GM20431 (cell line): ENCODE data around the gene FRK.

ENCODE experiments used
- in situ Hi-C: fragments of 300-500 bp; cut with MseI, MboI; formaldehyde crosslinking; loops from one replicate; pipeline ENCODE4 v1.15.0; 2020; ENCODE audit warnings: low sequenced_read_pairs; ENCODE audit not compliant: unreplicated experiment

The FRK gene

GRCh38 chr6:116040993-116041392 lies 19.7 kb downstream of the FRK start:
- in situ Hi-C loops, result no loop called here

- in situ Hi-C loops, result no loop called here
Measured at GRCh38 chr6:116036885-116037284, 23.8 kb downstream of the FRK start.

GRCh38 chr6:116036075-116036773 lies 24.5 kb downstream of the FRK start:
- in situ Hi-C loops, result no loop called here

- in situ Hi-C loops, result no loop called here
Measured at GRCh38 chr6:116035616-116036015, 25.1 kb downstream of the FRK start.

- in situ Hi-C loops, result no loop called here
Measured at GRCh38 chr6:116034327-116034726, 26.4 kb downstream of the FRK start.

- in situ Hi-C loops, result no loop called here
Measured at GRCh38 chr6:116033687-116034303, 26.9 kb downstream of the FRK start.

GRCh38 chr6:116030770-116031169 lies 29.9 kb downstream of the FRK start:
- in situ Hi-C loops, result no loop called here

GRCh38 chr6:116029535-116029934 lies 31.2 kb downstream of the FRK start:
- in situ Hi-C loops, result no loop called here

GRCh38 chr6:116028233-116028632 lies 32.5 kb downstream of the FRK start:
- in situ Hi-C loops, result no loop called here

GRCh38 chr6:116027801-116028200 lies 32.9 kb downstream of the FRK start:
- in situ Hi-C loops, result no loop called here

- in situ Hi-C loops, result no loop called here
Measured at GRCh38 chr6:116025405-116025804, 35.3 kb downstream of the FRK start.

GRCh38 chr6:116022841-116023445 lies 37.7 kb downstream of the FRK start:
- in situ Hi-C loops, result no loop called here

GRCh38 chr6:116020738-116021137 lies 40.0 kb downstream of the FRK start:
- in situ Hi-C loops, result no loop called here

- in situ Hi-C loops, result loop anchor here (10.0 kb wide), 1 partner anchor 75 kb away; no protein-coding TSS in a partner anchor
Measured at GRCh38 chr6:116019428-116019827, 41.3 kb downstream of the FRK start.

- in situ Hi-C loops, result loop anchor here (10.0 kb wide), 1 partner anchor 76 kb away; no protein-coding TSS in a partner anchor
Measured at GRCh38 chr6:116018976-116019375, 41.7 kb downstream of the FRK start.

- in situ Hi-C loops, result loop anchor here (10.0 kb wide), 1 partner anchor 77 kb away; no protein-coding TSS in a partner anchor
Measured at GRCh38 chr6:116017546-116018295, 43.0 kb downstream of the FRK start.

- in situ Hi-C loops, result loop anchor here (10.0 kb wide), 1 partner anchor 78 kb away; no protein-coding TSS in a partner anchor
Measured at GRCh38 chr6:116016846-116017545, 43.7 kb downstream of the FRK start.

- in situ Hi-C loops, result loop anchor here (10.0 kb wide), 1 partner anchor 79 kb away; no protein-coding TSS in a partner anchor
Measured at GRCh38 chr6:116015983-116016382, 44.7 kb downstream of the FRK start.

GRCh38 chr6:116015561-116015960 lies 45.1 kb downstream of the FRK start:
- in situ Hi-C loops, result loop anchor here (10.0 kb wide), 1 partner anchor 79 kb away; no protein-coding TSS in a partner anchor

- in situ Hi-C loops, result loop anchor here (10.0 kb wide), 1 partner anchor 82 kb away; no protein-coding TSS in a partner anchor
Measured at GRCh38 chr6:116012951-116013350, 47.7 kb downstream of the FRK start.
